ENCODE measurements around the gene ISLR2.

Gene ISLR2

GRCh38 chr15:74178326-74179100 lies 48.1 kb downstream of the ISLR2 start:
- DNase-seq: no peak

GRCh38 chr15:74179101-74179841 lies 48.9 kb downstream of the ISLR2 start:
- DNase-seq: no peak

- no peak for DNase-seq
These were observed 49.8 kb downstream of the ISLR2 start for GRCh38 chr15:74179983-74180880.

GRCh38 chr15:74180881-74181602 lies 50.7 kb downstream of the ISLR2 start:
- no peak for DNase-seq

- no peak for DNase-seq
These were observed 51.7 kb downstream of the ISLR2 start for GRCh38 chr15:74182131-74182530.

GRCh38 chr15:74184582-74185091 lies 54.3 kb downstream of the ISLR2 start:
- no peak for DNase-seq

- DNase-seq: no peak
These were observed 55.4 kb downstream of the ISLR2 start for GRCh38 chr15:74185710-74186348.
